T-helper 1 cell (primary cell): ENCODE results near the gene SLC4A9.
A peak's percentile ranks its signal among the peaks of the same experiment; 100 is the strongest.
"Not testable (repeated sequence)": the region's sequence is repeated elsewhere in the genome, so short reads cannot be mapped to it uniquely, and the experiment has no call there.

Experiments used
- DNase-seq, 5 donors: peaks; one replicate each; pipeline ENCODE4 v3.0.0-alpha.2; 2012 to 2020

Gene SLC4A9

GRCh38 chr5:140400730-140401361 is 40.9 kb downstream of the SLC4A9 start:
- peak; percentile 66 to 95 (median 78) for DNase-seq

GRCh38 chr5:140401362-140402257 is 41.6 kb downstream of the SLC4A9 start, which contains the start of gene ANKHD1:
Gene ANKHD1 (plus strand): TSS chr5:140401833. CDS start chr5:140401968, 135 bp downstream.
- DNase-seq, result peak; percentile 92 to 100 (median 95)

- DNase-seq, result peak; percentile 22 to 54 (median 40)
Measured at GRCh38 chr5:140402258-140403074, 42.5 kb downstream of the SLC4A9 start.

GRCh38 chr5:140403613-140404012 is 43.6 kb downstream of the SLC4A9 start:
- DNase-seq, result no peak

GRCh38 chr5:140408750-140409241 is 48.8 kb downstream of the SLC4A9 start:
- DNase-seq, result no peak

DNA sequence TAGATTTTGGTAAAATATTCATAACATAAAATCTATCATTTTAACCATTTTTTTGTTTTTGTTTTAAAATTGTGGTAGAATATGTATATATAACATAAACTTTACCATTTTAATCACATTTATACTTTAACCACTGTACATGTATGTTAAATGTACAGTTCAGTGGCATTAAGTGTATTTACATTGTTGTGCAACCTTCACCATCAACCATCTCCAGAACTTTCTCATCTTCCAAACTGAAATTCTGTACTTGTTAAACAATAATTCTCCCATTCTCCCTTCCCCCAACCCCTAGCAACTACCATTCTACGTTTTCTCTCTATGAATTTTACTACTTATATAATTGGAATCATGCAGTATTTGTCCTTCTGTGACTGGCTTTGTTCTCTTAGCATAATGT is 53.2 kb downstream of the SLC4A9 start:
- DNase-seq, result no peak

GRCh38 chr5:140417235-140417634 is 57.2 kb downstream of the SLC4A9 start:
- DNase-seq, result no peak

DNA sequence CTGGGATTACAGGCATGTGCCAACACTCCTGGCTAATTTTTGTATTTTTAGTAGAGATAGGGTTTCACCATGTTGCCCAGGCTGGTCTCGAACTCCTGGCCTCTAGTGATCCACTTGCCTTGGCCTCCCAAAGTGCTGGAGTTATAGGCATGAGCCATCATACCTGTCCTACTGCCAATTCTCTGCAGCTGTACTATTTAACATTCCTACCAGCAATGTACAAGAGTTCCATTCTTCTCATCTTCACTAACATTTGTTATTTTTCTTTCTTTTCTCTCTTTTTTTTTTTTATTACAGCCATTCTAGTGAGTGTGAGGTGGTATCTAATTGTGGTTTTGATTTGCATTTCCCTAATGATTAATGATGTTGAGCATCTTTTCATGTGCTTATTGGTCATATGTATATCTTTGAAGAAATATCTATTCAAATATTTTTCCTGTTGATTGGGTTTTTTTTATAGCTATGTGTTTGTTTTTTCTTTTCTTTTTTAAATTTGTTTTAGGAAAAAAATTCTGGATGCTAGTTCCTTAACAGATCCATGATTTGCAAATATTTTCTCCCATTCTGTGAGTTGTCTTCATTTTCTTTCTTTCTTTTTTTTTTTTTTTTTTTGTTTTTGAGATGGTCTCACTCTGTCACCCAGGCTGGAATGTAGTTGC is 59.0 kb downstream of the SLC4A9 start:
- DNase-seq, result no peak

DNA sequence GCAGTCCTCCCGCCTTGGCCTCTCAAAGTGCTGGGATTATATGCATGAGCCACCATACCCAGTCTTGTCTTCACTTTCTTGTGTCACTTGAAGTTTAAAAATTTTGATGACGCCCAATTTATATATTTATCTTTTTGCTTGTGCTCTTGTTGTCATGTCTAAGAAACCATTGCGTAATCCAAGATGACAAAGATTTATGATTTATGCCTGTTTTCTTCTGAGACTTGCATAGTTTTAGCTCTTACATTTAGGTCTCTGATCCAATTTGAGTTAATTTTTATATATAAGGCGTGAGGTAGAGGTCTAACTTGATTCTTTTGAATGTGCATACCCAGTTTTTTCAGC is 60.2 kb downstream of the SLC4A9 start:
- no peak for DNase-seq

DNA sequence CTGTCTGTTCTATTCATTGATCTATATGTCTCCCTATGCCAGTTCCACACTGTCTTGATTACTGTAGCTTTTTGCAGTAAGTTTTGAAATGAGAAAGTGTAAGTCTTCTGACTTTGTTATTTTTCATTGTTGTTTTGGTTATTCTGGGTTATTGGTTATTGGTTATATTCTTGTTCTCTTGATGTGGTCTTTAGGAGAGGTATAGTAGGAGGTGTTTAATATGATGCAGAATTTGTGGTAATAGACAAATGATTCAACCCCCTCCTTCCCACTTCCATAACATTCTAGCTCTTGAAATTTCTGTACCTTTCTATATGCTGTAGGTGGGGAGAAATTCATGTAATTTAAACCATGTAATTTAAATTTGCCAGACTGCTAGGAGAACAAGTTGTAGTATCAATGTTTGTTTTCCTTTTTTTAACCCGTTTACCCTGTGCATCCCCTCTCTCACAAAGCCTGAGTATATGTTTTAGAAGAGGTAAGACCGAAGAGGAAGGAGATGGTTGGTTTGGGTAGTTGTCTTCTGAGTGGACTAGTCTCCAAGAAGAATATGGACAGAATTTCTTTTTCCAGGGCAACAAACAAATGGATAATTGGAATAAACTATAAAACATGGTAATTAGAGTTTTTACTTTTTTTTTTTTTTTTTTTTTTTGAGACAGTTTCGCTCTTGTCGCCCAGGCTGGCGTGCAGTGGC is 60.8 kb downstream of the SLC4A9 start:
- DNase-seq, result no peak

GRCh38 chr5:140421375-140421774 is 61.4 kb downstream of the SLC4A9 start:
- DNase-seq, result not testable (repeated sequence)

DNA sequence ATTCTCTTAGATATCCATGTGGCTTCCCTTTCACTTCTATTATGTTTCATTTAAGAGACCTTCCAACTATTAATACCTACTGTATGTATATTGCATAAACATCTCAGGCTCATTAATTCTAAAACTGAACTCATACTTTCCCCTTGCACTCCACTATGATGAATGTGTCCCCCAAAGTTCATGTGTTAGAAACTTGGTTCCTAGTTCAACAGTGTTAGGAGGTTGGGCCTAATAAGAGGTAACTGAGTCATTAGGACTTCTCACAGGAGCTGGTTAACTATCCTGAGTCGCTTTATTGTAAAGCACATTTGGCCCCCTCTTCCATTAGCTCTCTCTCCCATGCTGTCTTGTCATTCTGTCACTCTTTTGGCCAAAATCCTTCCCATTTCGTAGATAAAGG is 63.6 kb downstream of the SLC4A9 start:
- DNase-seq, result no peak

- DNase-seq, result no peak
Measured at GRCh38 chr5:140424135-140424534, 64.1 kb downstream of the SLC4A9 start.
